ENCODE results near the gene LRRC8A. TPM values are rescaled to one million over a fixed set of nuclear protein-coding genes. Genes with fewer than 3 reads are reported as not detected.

LRRC8A gene
- total RNA-seq, 2 experiments from 2014 or later: 35.0 to 35.8 TPM

DNA sequence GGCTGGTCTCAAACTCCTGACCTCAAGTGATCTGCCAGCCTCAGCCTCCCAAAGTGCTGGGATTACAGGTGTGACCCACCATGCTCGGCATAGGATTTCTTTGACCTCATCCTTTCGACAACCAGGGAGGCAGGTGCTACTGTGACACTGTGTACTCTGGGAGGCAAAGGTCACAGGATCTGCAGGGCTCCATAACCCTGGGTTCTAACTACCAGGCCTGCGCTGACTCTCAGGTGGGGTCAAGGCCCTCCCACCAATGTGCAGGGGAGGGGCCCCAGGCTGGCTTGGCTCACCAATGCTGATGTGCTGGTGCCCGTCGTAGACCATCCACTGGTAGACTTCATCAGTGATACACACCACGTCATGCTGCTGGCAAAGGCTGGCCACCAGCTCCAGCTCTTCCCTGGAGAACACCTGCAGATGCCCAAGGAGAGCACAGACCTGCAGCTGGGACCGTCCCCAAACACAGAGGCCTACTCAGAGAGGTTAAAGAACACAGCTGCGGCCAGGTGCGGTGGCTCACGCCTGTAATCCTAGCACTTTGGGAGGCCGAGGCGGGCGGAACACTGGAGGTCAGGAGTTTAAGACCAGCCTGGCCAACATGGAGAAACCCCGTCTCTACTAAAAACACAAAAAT lies 45.3 kb upstream of the LRRC8A start:
- no peaks in the 10 kb centered on the region for H3K9me3 Mint-ChIP-seq
- ChIA-PET POLR2A (no interaction called here), CTCF (no interaction called here)
- H3K27ac Mint-ChIP-seq: no peak overlapping the region
- Histone ChIP-seq H3K4me3 (ENCODE audit: low read length) (no peak overlapping the region), H3K36me3 (ENCODE audit: insufficient read depth, low read length) (peaks cover 30% of the 10 kb centered on the region), H3K9me3 (ENCODE audit: control insufficient read depth in 1 of 2, insufficient read depth in 1 of 2, low read length in 2 of 2) (no peaks in the 10 kb centered on the region), H3K27me3 (ENCODE audit: control insufficient read depth in 1 of 2, insufficient read depth in 2 of 2, low read length in 2 of 2) (no peaks in the 10 kb centered on the region), H3K27ac (ENCODE audit: low read depth in 1 of 2, low read length in 2 of 2) (no peak overlapping the region), H3K4me1 (ENCODE audit: insufficient read depth, low read length) (no peaks in the 10 kb centered on the region)
- ATAC-seq (ENCODE audit: poor library complexity): no peak
- H3K36me3 Mint-ChIP-seq (ENCODE audit: low read depth): peaks cover 15% of the 10 kb centered on the region
- no peaks in the 10 kb centered on the region for H3K4me1 Mint-ChIP-seq (ENCODE audit: low read depth)
- H3K27me3 Mint-ChIP-seq: no peaks in the 10 kb centered on the region
- TF ChIP-seq, protein P1, sequence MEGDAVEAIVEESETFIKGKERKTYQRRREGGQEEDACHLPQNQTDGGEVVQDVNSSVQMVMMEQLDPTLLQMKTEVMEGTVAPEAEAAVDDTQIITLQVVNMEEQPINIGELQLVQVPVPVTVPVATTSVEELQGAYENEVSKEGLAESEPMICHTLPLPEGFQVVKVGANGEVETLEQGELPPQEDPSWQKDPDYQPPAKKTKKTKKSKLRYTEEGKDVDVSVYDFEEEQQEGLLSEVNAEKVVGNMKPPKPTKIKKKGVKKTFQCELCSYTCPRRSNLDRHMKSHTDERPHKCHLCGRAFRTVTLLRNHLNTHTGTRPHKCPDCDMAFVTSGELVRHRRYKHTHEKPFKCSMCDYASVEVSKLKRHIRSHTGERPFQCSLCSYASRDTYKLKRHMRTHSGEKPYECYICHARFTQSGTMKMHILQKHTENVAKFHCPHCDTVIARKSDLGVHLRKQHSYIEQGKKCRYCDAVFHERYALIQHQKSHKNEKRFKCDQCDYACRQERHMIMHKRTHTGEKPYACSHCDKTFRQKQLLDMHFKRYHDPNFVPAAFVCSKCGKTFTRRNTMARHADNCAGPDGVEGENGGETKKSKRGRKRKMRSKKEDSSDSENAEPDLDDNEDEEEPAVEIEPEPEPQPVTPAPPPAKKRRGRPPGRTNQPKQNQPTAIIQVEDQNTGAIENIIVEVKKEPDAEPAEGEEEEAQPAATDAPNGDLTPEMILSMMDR (IDR thresholded peaks at IDR 0.05): no peak
- no peak overlapping the region for H3K4me3 Mint-ChIP-seq
- no peak for DNase-seq
- intact Hi-C loops (cut with DNase I, micrococcal nuclease): no loop called here

DNA sequence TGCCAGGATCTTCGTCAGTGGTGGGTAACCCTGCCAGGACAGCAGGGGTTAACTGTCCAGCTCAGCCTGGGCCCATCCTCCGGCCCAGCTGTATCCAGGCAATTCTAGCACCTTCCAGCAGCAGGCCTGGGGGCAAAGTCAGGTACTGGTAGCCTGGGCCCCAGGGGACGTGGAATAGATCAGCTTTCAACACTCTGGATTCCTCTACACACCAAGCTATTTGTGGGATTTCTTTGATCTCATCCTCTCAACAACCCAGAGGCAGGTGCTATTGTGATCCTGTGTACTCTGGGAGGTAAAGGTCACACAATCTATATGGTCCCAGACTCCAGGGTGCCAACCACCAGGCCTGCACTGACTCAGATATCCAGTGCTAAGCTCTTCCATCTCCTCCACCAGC lies 43.6 kb upstream of the LRRC8A start:
- no peaks in the 10 kb centered on the region for H3K4me1 ChIP-seq (ENCODE audit: insufficient read depth, low read length)
- Mint-ChIP-seq H3K27ac (no peak overlapping the region), H3K4me3 (no peak overlapping the region), H3K27me3 (no peaks in the 10 kb centered on the region), H3K4me1 (ENCODE audit: low read depth) (no peaks in the 10 kb centered on the region), H3K36me3 (ENCODE audit: low read depth) (peaks cover 22% of the 10 kb centered on the region), H3K9me3 (no peaks in the 10 kb centered on the region)
- H3K4me3 ChIP-seq (ENCODE audit: low read length): no peak overlapping the region
- intact Hi-C loops (cut with DNase I, micrococcal nuclease): no loop called here
- TF ChIP-seq, protein P1 (IDR thresholded peaks at IDR 0.05): no peak
- H3K27me3 ChIP-seq (ENCODE audit: control insufficient read depth in 1 of 2, insufficient read depth in 2 of 2, low read length in 2 of 2): no peaks in the 10 kb centered on the region
- DNase-seq: no peak
- ATAC-seq (ENCODE audit: poor library complexity): no peak
- peaks cover 38% of the 10 kb centered on the region for H3K36me3 ChIP-seq (ENCODE audit: insufficient read depth, low read length)
- CTCF ChIA-PET: interaction anchor here (0.6 kb wide), 1 partner anchor 72 kb away, joined by 3 read pairs; no protein-coding TSS in a partner anchor
- no peaks in the 10 kb centered on the region for H3K9me3 ChIP-seq (ENCODE audit: control insufficient read depth in 1 of 2, insufficient read depth in 1 of 2, low read length in 2 of 2)
- POLR2A ChIA-PET: interaction anchor here (1.1 kb wide), 1 partner anchor 64 kb away, joined by 3 read pairs; no protein-coding TSS in a partner anchor
- no peak overlapping the region for H3K27ac ChIP-seq (ENCODE audit: low read depth in 1 of 2, low read length in 2 of 2)

DNA sequence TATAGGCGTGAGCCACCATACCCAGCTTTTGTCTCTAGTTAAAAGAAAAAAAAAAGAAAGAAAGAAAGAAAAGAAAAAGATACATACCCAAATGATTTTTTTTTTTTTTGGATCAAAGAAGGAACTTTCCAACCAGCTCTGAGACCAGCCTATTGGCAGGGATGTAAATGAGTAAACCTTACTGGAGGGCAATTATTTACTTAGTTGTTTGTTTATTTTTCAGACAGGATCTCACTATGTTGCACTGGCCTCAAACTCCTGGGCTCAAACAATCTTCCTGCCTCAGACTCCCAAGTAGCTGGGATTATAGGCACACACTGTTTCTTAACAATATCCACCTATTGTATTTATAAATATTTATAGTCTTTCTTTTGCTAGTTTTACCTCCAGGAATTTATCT lies 41.4 kb upstream of the LRRC8A start:
- Mint-ChIP-seq H3K4me1 (ENCODE audit: low read depth) (no peaks in the 10 kb centered on the region), H3K36me3 (ENCODE audit: low read depth) (peaks cover 18% of the 10 kb centered on the region), H3K4me3 (no peak overlapping the region), H3K9me3 (no peaks in the 10 kb centered on the region), H3K27me3 (no peaks in the 10 kb centered on the region), H3K27ac (no peak overlapping the region)
- no peak overlapping the region for H3K4me3 ChIP-seq (ENCODE audit: low read length)
- no peaks in the 10 kb centered on the region for H3K4me1 ChIP-seq (ENCODE audit: insufficient read depth, low read length)
- H3K27me3 ChIP-seq (ENCODE audit: control insufficient read depth in 1 of 2, insufficient read depth in 2 of 2, low read length in 2 of 2): no peaks in the 10 kb centered on the region
- DNase-seq: no peak
- ChIA-PET CTCF (no interaction called here), POLR2A (no interaction called here)
- TF ChIP-seq, protein P1 (IDR thresholded peaks at IDR 0.05): no peak
- no peak overlapping the region for H3K27ac ChIP-seq (ENCODE audit: low read depth in 1 of 2, low read length in 2 of 2)
- H3K36me3 ChIP-seq (ENCODE audit: insufficient read depth, low read length): peaks cover 33% of the 10 kb centered on the region
- intact Hi-C loops (cut with DNase I, micrococcal nuclease): no loop called here
- H3K9me3 ChIP-seq (ENCODE audit: control insufficient read depth in 1 of 2, insufficient read depth in 1 of 2, low read length in 2 of 2): no peaks in the 10 kb centered on the region
- no peak for ATAC-seq (ENCODE audit: poor library complexity)

All from CD4-positive, alpha-beta T cell (primary cell).